Cardiac fibroblast (primary cell): Measurements from ENCODE around the gene RAB3IL1.

Source experiments
- DNase-seq, 2 donors: peaks; one replicate each; pipeline versions ENCODE4 v3.0.0 to v3.0.0-alpha.2; 2010; ENCODE audit warnings: low read depth in 2 of 2
- H3K4me3 ChIP-seq, 2 donors: replicated peaks in 1 of 2; 1 replicate in 1 of 2; 2 replicates in 1 of 2; pipeline ENCODE4 v1.5.1; 2011; ENCODE audit warnings: low read depth in 2 of 2, low read length in 2 of 2, mild to moderate bottlenecking in 2 of 2, moderate library complexity in 1 of 2
- TF ChIP-seq, protein P1 (sequence below): IDR thresholded peaks from one replicate; pipeline ENCODE4 v1.5.1; 2011; ENCODE audit warnings: low read depth, mild to moderate bottlenecking, low read length, inconsistent platforms

Gene RAB3IL1, protein sequence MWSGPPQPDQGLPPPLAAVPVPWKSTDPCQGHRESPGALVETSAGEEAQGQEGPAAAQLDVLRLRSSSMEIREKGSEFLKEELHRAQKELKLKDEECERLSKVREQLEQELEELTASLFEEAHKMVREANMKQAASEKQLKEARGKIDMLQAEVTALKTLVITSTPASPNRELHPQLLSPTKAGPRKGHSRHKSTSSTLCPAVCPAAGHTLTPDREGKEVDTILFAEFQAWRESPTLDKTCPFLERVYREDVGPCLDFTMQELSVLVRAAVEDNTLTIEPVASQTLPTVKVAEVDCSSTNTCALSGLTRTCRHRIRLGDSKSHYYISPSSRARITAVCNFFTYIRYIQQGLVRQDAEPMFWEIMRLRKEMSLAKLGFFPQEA

DNA sequence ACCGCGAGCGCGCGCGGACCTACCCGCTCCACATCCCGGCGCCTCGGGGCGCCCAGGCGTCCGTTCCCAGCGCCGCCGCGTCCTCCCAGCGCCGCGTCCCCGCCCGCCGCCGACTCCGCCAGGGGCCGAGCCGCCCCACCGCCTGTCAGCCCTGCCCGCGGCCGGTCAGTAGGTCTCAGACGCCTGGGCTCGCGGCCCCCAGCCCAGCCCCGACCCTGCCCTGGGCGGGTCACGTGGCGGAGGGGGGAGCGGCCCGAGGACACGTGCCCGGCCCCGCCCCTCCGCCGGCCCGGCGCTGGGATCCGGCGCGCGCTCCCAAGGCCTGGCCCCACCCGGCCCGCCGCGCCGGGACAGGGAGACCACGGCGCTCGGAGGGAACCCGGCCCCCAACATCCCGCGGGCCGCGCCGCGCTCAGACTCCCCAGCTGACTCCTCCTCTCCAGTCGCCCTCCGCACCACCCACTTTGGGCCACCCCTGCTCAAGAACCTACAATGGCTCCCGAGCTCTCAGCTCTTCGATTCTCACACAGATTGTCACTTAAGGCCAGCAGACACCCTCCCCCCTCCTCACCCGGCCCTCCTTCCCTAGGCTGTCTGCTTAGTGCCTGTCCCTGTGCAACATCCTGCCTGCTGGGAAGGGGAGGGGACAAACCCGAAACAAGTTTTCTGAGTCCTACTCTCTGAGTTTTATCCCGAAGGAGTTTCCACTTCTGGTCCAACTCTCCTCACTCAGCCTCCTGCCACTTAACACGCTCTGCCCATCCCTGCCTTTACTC, at the start of gene RAB3IL1:
Gene RAB3IL1, minus strand, starts transcription at position 233 of the 776 bp plus-strand sequence. Its CDS starts 199 bp downstream, at position 34.
- peak within 1 kb of the TSS; percentile 58 to 62 for H3K4me3 ChIP-seq
- TF ChIP-seq, protein P1, sequence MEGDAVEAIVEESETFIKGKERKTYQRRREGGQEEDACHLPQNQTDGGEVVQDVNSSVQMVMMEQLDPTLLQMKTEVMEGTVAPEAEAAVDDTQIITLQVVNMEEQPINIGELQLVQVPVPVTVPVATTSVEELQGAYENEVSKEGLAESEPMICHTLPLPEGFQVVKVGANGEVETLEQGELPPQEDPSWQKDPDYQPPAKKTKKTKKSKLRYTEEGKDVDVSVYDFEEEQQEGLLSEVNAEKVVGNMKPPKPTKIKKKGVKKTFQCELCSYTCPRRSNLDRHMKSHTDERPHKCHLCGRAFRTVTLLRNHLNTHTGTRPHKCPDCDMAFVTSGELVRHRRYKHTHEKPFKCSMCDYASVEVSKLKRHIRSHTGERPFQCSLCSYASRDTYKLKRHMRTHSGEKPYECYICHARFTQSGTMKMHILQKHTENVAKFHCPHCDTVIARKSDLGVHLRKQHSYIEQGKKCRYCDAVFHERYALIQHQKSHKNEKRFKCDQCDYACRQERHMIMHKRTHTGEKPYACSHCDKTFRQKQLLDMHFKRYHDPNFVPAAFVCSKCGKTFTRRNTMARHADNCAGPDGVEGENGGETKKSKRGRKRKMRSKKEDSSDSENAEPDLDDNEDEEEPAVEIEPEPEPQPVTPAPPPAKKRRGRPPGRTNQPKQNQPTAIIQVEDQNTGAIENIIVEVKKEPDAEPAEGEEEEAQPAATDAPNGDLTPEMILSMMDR: no peak
- peak; percentile 26 to 67 for DNase-seq

DNA sequence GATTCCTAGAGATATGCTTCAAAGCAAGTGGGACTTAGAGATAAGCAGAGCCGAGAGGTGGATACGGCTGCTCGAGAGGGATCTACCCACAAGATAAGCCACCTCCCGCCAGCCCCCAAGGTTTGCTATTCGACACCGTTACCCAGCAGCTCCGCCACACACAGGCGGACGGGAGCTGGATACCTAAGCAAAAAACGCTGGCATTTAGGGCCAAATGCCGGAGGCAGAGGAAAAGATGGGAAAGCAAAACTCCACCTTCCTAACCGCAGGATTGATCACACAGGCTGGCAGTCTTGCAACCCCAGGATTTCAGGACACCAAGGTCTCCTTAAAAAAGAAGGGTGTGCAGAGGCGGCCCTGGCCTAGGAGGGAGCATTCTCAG, 49.4 kb upstream of the RAB3IL1 start:
- DNase-seq: peak; percentile 39 to 52
- TF ChIP-seq, protein P1: no peak
- H3K4me3 ChIP-seq: peak overlapping the region; percentile 85 to 98

DNA sequence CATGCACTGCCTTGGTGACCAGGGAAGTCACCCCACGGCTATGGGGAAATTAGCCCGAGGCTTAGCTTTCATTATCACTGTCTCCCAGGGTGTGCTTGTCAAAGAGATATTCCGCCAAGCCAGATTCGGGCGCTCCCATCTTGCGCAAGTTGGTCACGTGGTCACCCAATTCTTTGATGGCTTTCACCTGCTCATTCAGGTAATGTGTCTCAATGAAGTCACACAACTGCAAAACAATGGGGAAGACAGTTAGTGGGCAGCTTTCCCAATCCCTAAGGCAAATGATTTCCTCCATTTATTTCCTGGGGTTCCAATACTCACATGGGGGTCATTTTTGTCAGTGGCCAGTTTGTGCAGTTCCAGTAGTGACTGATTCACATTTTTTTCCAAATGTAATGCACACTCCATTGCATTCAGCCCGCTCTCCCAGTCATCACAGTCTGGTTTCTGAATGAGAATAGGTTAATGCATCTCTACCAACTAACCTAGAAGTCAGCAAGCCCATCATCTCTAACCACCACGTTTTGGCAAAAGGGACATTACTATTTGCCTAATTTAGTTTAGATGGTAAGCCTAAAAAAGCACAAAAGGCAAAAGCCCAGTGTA, 47.4 kb upstream of the RAB3IL1 start:
- DNase-seq: peak; percentile 20 to 27
- H3K4me3 ChIP-seq: peak overlapping the region; percentile 85 to 98

DNA sequence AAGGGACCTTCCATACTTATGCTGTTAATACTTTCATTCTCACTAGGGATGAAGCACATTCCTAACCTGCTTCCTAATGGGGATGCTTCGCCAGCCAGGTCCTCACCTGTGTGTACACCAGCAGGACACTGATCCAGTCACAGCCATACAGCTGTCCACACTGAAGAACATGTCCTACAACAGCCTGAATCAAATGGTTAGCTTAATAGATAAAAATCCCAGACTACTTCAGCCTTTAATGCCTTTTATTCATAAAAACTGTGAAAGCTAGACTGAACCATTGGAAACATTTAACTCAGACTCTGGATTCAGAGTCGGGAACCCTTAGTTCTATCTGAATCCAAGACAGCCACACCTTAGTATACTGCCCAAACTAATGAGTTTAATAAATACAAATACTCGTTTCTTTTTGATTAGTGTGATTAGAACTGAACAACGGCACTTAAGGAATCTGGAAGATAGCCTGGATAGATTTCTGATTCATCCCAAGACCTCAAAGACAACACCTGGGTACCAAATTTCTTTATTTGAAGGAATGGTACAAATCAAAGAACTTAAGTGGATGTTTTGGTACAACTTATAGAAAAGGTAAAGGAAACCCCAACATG, 46.8 kb upstream of the RAB3IL1 start:
- no peak for DNase-seq
- TF ChIP-seq, protein P1: no peak
- H3K4me3 ChIP-seq: peak overlapping the region; percentile 85 to 98

DNA sequence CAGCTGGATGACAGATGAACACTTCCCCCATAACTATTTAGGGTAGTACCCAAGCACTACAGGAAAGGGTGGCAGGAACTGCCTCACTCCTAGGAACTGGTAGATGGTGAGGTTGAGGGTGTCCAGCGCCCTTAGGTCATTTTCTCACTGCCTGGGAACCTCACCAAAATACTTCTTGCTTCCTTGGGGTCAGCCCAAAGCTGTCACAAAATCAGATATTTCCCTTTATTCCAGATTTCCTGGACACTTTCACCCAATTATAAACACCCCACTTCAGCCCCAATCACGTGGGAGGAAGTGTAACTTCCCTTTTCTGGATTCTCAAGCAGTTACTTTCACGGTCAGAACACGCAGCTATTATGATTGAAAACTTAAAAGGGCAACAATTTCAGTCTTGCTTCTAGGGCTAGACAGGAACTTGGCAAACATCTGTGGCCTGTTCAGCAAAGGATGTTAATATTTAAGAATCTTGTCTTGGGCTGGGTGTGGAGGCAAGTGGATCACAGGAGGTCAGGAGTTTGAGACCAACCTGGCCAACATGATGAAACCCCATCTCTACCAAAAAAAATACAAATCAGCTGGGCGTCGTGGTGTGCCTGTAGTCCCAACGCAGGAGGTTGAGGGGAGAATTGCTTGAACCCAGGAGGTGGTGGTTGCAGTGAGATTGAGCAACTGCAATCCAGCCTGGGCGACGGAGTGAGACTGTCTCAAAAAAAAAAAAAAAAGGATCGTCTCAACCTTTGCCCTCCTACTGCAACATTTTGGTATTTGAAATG, 46.1 kb upstream of the RAB3IL1 start:
- peak; percentile 89 to 91 for DNase-seq

DNA sequence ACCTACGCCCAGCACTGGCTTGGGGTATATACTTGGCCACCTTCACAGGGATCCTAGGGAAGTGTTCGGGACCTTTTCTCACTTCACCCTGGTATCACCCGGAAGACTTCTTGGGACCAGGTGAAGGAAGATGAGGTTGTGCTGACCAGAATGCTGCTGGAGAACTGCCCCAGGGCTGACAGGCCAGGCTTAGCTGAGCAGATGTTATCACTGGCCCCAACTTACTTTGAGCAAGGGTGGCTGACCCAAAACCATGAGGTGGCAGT, 45.6 kb upstream of the RAB3IL1 start:
- no peak for DNase-seq
- H3K4me3 ChIP-seq: no peak overlapping the region
- TF ChIP-seq, protein P1: no peak

More for the DNA sequence above, 46.1 kb upstream of the RAB3IL1 start:
- TF ChIP-seq, protein P1: no peak
- H3K4me3 ChIP-seq: peak overlapping the region; percentile 85 to 98
